T-cell (primary cell): ENCODE data around the gene MLF2. TPM values are rescaled to one million over a fixed set of nuclear protein-coding genes. Genes with fewer than 3 reads are reported as not detected.
A peak's percentile ranks its signal among the peaks of the same experiment; 100 is the strongest.
"Not testable (repeated sequence)": the region's sequence is repeated elsewhere in the genome, so short reads cannot be mapped to it uniquely, and the experiment has no call there.

Source experiments
- ATAC-seq, 4 experiments: fragments of 200-7000 bp in 3 of 4; fragments of 150-1000 bp in 1 of 4; cut with Tn5 transposase; replicated peaks in 1 of 4; 1 replicate in 3 of 4; 2 replicates in 1 of 4; pipeline ENCODE4 v1.10.0; 2021; ENCODE audit warnings: moderate library complexity in 3 of 4, mild to moderate bottlenecking in 2 of 4, moderate number of reproducible peaks in 1 of 4
- CTCF ChIA-PET, 2 donors: fragments of 300-600 bp; sonication (Branson Sonifier 250); formaldehyde crosslinking; loops; one replicate each; lab custom pipeline; 2022; ENCODE audit warnings: antibody characterized with exemption in 2 of 2; lab: Charles Lee
- POLR2A ChIA-PET, 2 donors: fragments of 300-600 bp; sonication (Branson Sonifier 250); formaldehyde crosslinking; loops; one replicate each; lab custom pipeline; 2022; ENCODE audit warnings: antibody characterized with exemption in 2 of 2; lab: Charles Lee
- DNase-seq, 35 experiments: peaks; one replicate each; pipeline versions ENCODE4 v3.0.0 to v3.0.0-alpha.2; 2013 to 2023
- H3K27ac ChIP-seq: one replicate; pipeline ENCODE4 v1.5.1; 2013; ENCODE audit warnings: low read length
- H3K27me3 ChIP-seq, 2 experiments: replicated peaks in 1 of 2; 1 replicate in 1 of 2; 2 replicates in 1 of 2; pipeline versions ENCODE4 v1.6.1 to v1.7.0; 2013; ENCODE audit warnings: low read length in 1 of 2, mixed read lengths in 1 of 2; ENCODE audit not compliant: control insufficient read depth in 2 of 2, insufficient read depth in 2 of 2; ENCODE audit errors: extremely low read depth in 1 of 2
- H3K36me3 ChIP-seq, 2 donors: 1 replicate in 1 of 2; 2 replicates in 1 of 2; pipeline versions ENCODE4 v1.6.1 to v1.7.0; 2013; ENCODE audit warnings: low read length in 1 of 2; ENCODE audit not compliant: control insufficient read depth in 2 of 2, insufficient read depth in 1 of 2; ENCODE audit errors: extremely low read depth in 1 of 2
- H3K4me1 ChIP-seq, 2 experiments: 1 replicate in 1 of 2; 2 replicates in 1 of 2; pipeline versions ENCODE4 v1.6.1 to v1.7.0; 2013; ENCODE audit warnings: low read length in 2 of 2, mixed read lengths in 1 of 2; ENCODE audit not compliant: insufficient read depth in 2 of 2, control insufficient read depth in 1 of 2; ENCODE audit errors: extremely low read depth in 1 of 2
- H3K4me3 ChIP-seq, 2 donors: 1 replicate in 1 of 2; 2 replicates in 1 of 2; pipeline versions ENCODE4 v1.5.1 to v1.7.0; 2013; ENCODE audit warnings: mild to moderate bottlenecking in 2 of 2, low read length in 1 of 2, moderate library complexity in 1 of 2; ENCODE audit not compliant: control insufficient read depth in 1 of 2; ENCODE audit errors: extremely low read depth in 1 of 2
- H3K9me3 ChIP-seq: 2 replicates; pipeline ENCODE4 v1.7.0; 2013
- H3K27ac Mint-ChIP-seq, 2 donors: one replicate each; pipeline ENCODE4 v1.8.0; 2020 to 2021; ENCODE audit warnings: mild to moderate bottlenecking in 2 of 2, mixed read lengths in 2 of 2
- H3K27me3 Mint-ChIP-seq, 2 donors: one replicate each; pipeline ENCODE4 v1.8.0; 2021 to 2022; ENCODE audit warnings: mixed read lengths in 2 of 2
- H3K36me3 Mint-ChIP-seq: one replicate; pipeline ENCODE4 v1.8.0; 2021; ENCODE audit warnings: mixed read lengths
- H3K4me1 Mint-ChIP-seq, 3 donors: one replicate each; pipeline ENCODE4 v1.8.0; 2020 to 2022; ENCODE audit warnings: mixed read lengths in 3 of 3, mild to moderate bottlenecking in 1 of 3
- H3K4me3 Mint-ChIP-seq, 3 donors: one replicate each; pipeline ENCODE4 v1.8.0; 2020 to 2022; ENCODE audit warnings: mild to moderate bottlenecking in 3 of 3, mixed read lengths in 3 of 3, moderate library complexity in 3 of 3
- H3K9me3 Mint-ChIP-seq, 3 donors: one replicate each; pipeline ENCODE4 v1.8.0; 2020 to 2022; ENCODE audit warnings: mixed read lengths in 3 of 3
- whole genome bisulfite sequencing: methylation state at CpG from one replicate; pipeline ENCODE4 v1.1.5; 2013; ENCODE audit warnings: missing lambda C conversion rate; ENCODE audit not compliant: insufficient coverage; 5-methylcytosine and 5-hydroxymethylcytosine counted together
- total RNA-seq, 35 experiments: library from RNA in 6 of 35; stranded (reverse) in 6 of 35; fragments of 120-200 nt in 1 of 35; gene quantifications; one replicate each; pipeline versions ENCODE4 v1.2.1 to v1.2.4 and lab custom pipeline; 2013 to 2026

Gene MLF2
- total RNA-seq, 5 donors from 2014 or later (not counting 1 experiment from before 2014, with no cell fraction given), result 83.3 to 125 (median 88.4) TPM

DNA sequence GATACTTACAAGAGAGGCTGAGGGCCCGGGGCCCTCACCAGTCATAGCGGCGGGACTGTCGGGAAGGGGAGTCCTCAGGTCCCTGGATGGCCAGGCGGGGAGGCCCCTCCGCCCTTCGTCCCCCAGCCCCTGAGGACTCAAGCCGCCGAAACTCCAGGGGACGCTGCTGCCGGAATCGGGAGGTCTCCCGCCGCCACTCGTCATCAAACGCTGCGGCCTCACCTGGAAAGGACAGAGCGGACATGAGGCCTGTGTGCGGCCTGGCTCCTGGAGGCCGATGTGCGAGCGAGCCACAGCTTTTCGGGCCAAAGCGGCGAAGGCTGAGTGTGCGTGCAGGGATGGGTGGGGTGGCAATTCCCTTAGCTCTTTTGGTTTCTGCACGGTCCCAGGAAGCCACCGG lies 4.2 kb downstream of the MLF2 start:
- Histone ChIP-seq H3K9me3 (no peaks in the 10 kb centered on the region), H3K36me3 (peaks cover 12 to 56% of the 10 kb centered on the region in 2 donors), H3K4me1 (peaks cover 9 to 37% of the 10 kb centered on the region in 2 experiments), H3K4me3 (no peak overlapping the region), H3K27ac (no peak overlapping the region), H3K27me3 (no peaks in the 10 kb centered on the region)
- H3K4me1 Mint-ChIP-seq, result peaks cover 28 to 37% (median 32%) of the 10 kb centered on the region in 3 donors
- ChIA-PET POLR2A (interaction anchor here in 1 of 2 donors (0.7 kb wide), 1 partner anchor 146 kb away, joined by 4 read pairs; no protein-coding TSS in a partner anchor), CTCF (no interaction called here)
- no peak overlapping the region for H3K27ac Mint-ChIP-seq
- 93% methylated on average over 21 of the region's 28 CpGs for WGBS
- DNase-seq, result no peak
- H3K27me3 Mint-ChIP-seq, result no peaks in the 10 kb centered on the region
- H3K4me3 Mint-ChIP-seq, result no peak overlapping the region
- H3K36me3 Mint-ChIP-seq, result peaks cover 24% of the 10 kb centered on the region
- no peak for ATAC-seq
- no peaks in the 10 kb centered on the region for H3K9me3 Mint-ChIP-seq

GRCh38 chr12:6747216-6747615 lies 5.7 kb downstream of the MLF2 start:
- POLR2A ChIA-PET, result no interaction called here

GRCh38 chr12:6745741-6746525 lies 7.0 kb downstream of the MLF2 start:
- POLR2A ChIA-PET, result interaction anchor here in 1 of 2 donors (0.6 kb wide), 1 partner anchor 75 kb away, joined by 3 read pairs; no protein-coding TSS in a partner anchor
- peak overlapping the region; percentile 8 for H3K27ac ChIP-seq
- Mint-ChIP-seq H3K9me3 (no peaks in the 10 kb centered on the region), H3K27me3 (no peaks in the 10 kb centered on the region), H3K4me3 (no peak overlapping the region), H3K4me1 (peaks cover 15 to 18% (median 16%) of the 10 kb centered on the region in 3 donors), H3K36me3 (peaks cover 23% of the 10 kb centered on the region), H3K27ac (peak overlapping the region; percentile 90 to 92)
- H3K9me3 ChIP-seq, result no peaks in the 10 kb centered on the region
- H3K27me3 ChIP-seq, result no peaks in the 10 kb centered on the region
- H3K4me3 ChIP-seq, result no peak overlapping the region
- peaks cover 12 to 48% of the 10 kb centered on the region in 2 donors for H3K36me3 ChIP-seq
- CTCF ChIA-PET, result interaction anchor here in 1 of 2 donors (0.5 kb wide), 1 partner anchor 60 kb away, joined by 3 read pairs; no protein-coding TSS in a partner anchor
- 80% methylated on average over 4 of the region's 13 CpGs for WGBS
- ATAC-seq, result peak; percentile 83 to 95 (median 92)
- H3K4me1 ChIP-seq, result peaks cover 5 to 17% of the 10 kb centered on the region in 2 experiments
- DNase-seq, result peak in 18 of 35 experiments; percentile 13 to 57 (median 31)

More at GRCh38 chr12:6747216-6747615, 5.7 kb downstream of the MLF2 start:
- Histone ChIP-seq H3K9me3 (no peaks in the 10 kb centered on the region), H3K4me1 (peaks cover 7 to 26% of the 10 kb centered on the region in 2 experiments), H3K27ac (no peak overlapping the region), H3K27me3 (no peaks in the 10 kb centered on the region), H3K4me3 (no peak overlapping the region), H3K36me3 (peaks cover 12 to 56% of the 10 kb centered on the region in 2 donors)
- ATAC-seq (no peak), DNase-seq (no peak)
- Mint-ChIP-seq H3K27ac (peak overlapping the region; percentile 54 to 69), H3K9me3 (no peaks in the 10 kb centered on the region), H3K27me3 (no peaks in the 10 kb centered on the region), H3K4me1 (peaks cover 24 to 30% (median 27%) of the 10 kb centered on the region in 3 donors), H3K36me3 (peaks cover 24% of the 10 kb centered on the region), H3K4me3 (no peak overlapping the region)
- CTCF ChIA-PET, result interaction anchor here (0.6 to 0.8 kb wide), 2 partner anchors 45 to 189 kb away, joined by 3 to 5 read pairs; no protein-coding TSS in a partner anchor
- WGBS, result 100% methylated on average over 1 of the region's 4 CpGs

- H3K4me3 Mint-ChIP-seq, H3K4me3 ChIP-seq, H3K27ac ChIP-seq, ATAC-seq, H3K27me3 Mint-ChIP-seq, DNase-seq, POLR2A ChIA-PET, H3K9me3 ChIP-seq, H3K9me3 Mint-ChIP-seq, H3K27me3 ChIP-seq, H3K27ac Mint-ChIP-seq: not testable (repeated sequence)
- WGBS, result 63% methylated on average over 2 of the region's 7 CpGs
- peaks cover 15 to 16% (median 16%) of the 10 kb centered on the region in 3 donors for H3K4me1 Mint-ChIP-seq
- H3K36me3 Mint-ChIP-seq, result peaks cover 14% of the 10 kb centered on the region
- Histone ChIP-seq H3K36me3 (peaks cover 5 to 22% of the 10 kb centered on the region in 2 donors), H3K4me1 (peaks cover 5 to 17% of the 10 kb centered on the region in 2 experiments)
- CTCF ChIA-PET, result interaction anchor here in 1 of 2 donors (1.1 kb wide), 1 partner anchor 11 kb away, joined by 3 read pairs; no protein-coding TSS in a partner anchor
These were observed 9.6 kb downstream of the MLF2 start for GRCh38 chr12:6743300-6743699.

DNA sequence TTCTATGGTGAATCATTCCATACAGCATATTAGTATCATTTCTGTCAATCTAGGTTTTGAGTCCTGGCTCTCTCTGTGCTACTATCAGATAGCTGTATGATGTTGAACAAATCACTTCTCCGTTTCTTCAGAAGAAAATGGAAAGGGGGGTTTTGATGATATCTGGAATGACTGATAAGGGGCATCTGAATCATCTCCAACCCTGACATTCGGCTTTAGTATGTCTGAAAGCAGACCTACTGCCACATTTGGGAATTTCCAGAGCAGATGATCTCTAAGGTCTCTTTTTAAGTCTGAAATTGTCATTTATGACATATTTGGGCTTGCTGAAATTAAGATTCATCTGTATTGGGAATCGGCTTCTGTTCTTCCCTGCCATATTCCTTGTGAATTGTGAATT lies 10.1 kb downstream of the MLF2 start:
- ATAC-seq (no peak), DNase-seq (no peak)
- Histone ChIP-seq H3K27me3 (no peaks in the 10 kb centered on the region), H3K4me3 (no peak overlapping the region), H3K27ac (no peak overlapping the region), H3K36me3 (peaks cover 5 to 17% of the 10 kb centered on the region in 2 donors), H3K4me1 (peaks cover 5 to 17% of the 10 kb centered on the region in 2 experiments), H3K9me3 (no peaks in the 10 kb centered on the region)
- H3K9me3 Mint-ChIP-seq, result no peaks in the 10 kb centered on the region
- no peak overlapping the region for H3K27ac Mint-ChIP-seq
- H3K4me3 Mint-ChIP-seq, result no peak overlapping the region
- no peaks in the 10 kb centered on the region for H3K27me3 Mint-ChIP-seq
- H3K4me1 Mint-ChIP-seq, result peaks cover 15 to 16% (median 16%) of the 10 kb centered on the region in 3 donors
- WGBS, result no CpG with 5 or more reads among the region's 3 CpGs
- CTCF ChIA-PET, result no interaction called here
- POLR2A ChIA-PET, result no interaction called here
- peaks cover 10% of the 10 kb centered on the region for H3K36me3 Mint-ChIP-seq

- POLR2A ChIA-PET, DNase-seq, H3K27ac Mint-ChIP-seq, ATAC-seq, H3K9me3 Mint-ChIP-seq, H3K4me3 Mint-ChIP-seq, H3K27me3 ChIP-seq, H3K27me3 Mint-ChIP-seq, H3K9me3 ChIP-seq, CTCF ChIA-PET, H3K36me3 Mint-ChIP-seq, H3K27ac ChIP-seq, H3K36me3 ChIP-seq, H3K4me3 ChIP-seq: not testable (repeated sequence)
- peaks cover 5 to 17% of the 10 kb centered on the region in 2 experiments for H3K4me1 ChIP-seq
- no CpG with 5 or more reads among the region's 12 CpGs for WGBS
- H3K4me1 Mint-ChIP-seq, result peaks cover 14 to 16% (median 15%) of the 10 kb centered on the region in 3 donors
These were observed 10.9 kb downstream of the MLF2 start for GRCh38 chr12:6742080-6742479.
